HepG2 (cell line): Measurements from ENCODE around the gene RYR2.

Experiments used
- CBX1 ChIP-seq: IDR thresholded peaks from one replicate; pipeline ENCODE4 v1.6.1; 2016; ENCODE audit warnings: antibody characterized with exemption, low read depth
- CREBL2 ChIP-seq: sonication (generic); formaldehyde crosslinking; IDR thresholded peaks from 2 replicates; pipeline ENCODE4 v1.8.1; 2023; ENCODE audit warnings: missing genetic modification reagents, mild to moderate bottlenecking, borderline replicate concordance
- CTCF ChIP-seq: sonication (generic); formaldehyde crosslinking; IDR thresholded peaks from 2 replicates; pipeline ENCODE4 v1.5.0; 2020; ENCODE audit warnings: mild to moderate bottlenecking, missing genetic modification reagents, moderate library complexity
- MTA3 ChIP-seq: sonication (generic); formaldehyde crosslinking; IDR thresholded peaks from 2 replicates; pipeline ENCODE4 v1.4.0; 2020; ENCODE audit warnings: missing genetic modification reagents
- RFX3 ChIP-seq: IDR thresholded peaks from 2 replicates; pipeline ENCODE4 v1.6.1; 2016; ENCODE audit warnings: missing biosample characterization, missing genetic modification reagents
- ZNF574 ChIP-seq: sonication (generic); formaldehyde crosslinking; IDR thresholded peaks from 2 replicates; pipeline ENCODE4 v1.4.0; 2020; ENCODE audit warnings: missing genetic modification reagents
- ZNF703 ChIP-seq: sonication (generic); formaldehyde crosslinking; IDR thresholded peaks from 2 replicates; pipeline ENCODE4 v1.5.1; 2020; ENCODE audit warnings: missing genetic modification reagents, mild to moderate bottlenecking, moderate library complexity, borderline replicate concordance
- ZNF746 ChIP-seq: sonication (generic); formaldehyde crosslinking; IDR thresholded peaks from 2 replicates; pipeline ENCODE4 v1.8.0; 2022; ENCODE audit warnings: mild to moderate bottlenecking, missing genetic modification reagents

- TF ChIP-seq CBX1: no peak
- no peak for TF ChIP-seq CTCF (CRISPR knock-in tag)
- no peak for TF ChIP-seq CREBL2 (CRISPR knock-in tag)
- TF ChIP-seq ZNF703 (CRISPR knock-in tag): no peak
- no peak for TF ChIP-seq MTA3
- TF ChIP-seq RFX3 (CRISPR knock-in tag): no peak
- TF ChIP-seq ZNF574 (CRISPR knock-in tag): no peak
- no peak for TF ChIP-seq ZNF746 (CRISPR knock-in tag)
These were observed 51.7 kb downstream of the RYR2 start for GRCh38 chr1:237093691-237094090.
